NCI-H2029 (cell line): ENCODE data around the gene SETD3.

Experiments used
- DNase-seq: peaks from one replicate; lab custom pipeline; 2025; lab: John Stamatoyannopoulos, UW

SETD3 gene

GRCh38 chr14:99459481-99460100 lies 21.1 kb downstream of the SETD3 start:
- no peak for DNase-seq

- DNase-seq: no peak
Measured at GRCh38 chr14:99454246-99454645, 26.4 kb downstream of the SETD3 start.

- no peak for DNase-seq
Measured at GRCh38 chr14:99452968-99453367, 27.7 kb downstream of the SETD3 start.

GRCh38 chr14:99451234-99451633 lies 29.4 kb downstream of the SETD3 start:
- no peak for DNase-seq

GRCh38 chr14:99450266-99450665 lies 30.4 kb downstream of the SETD3 start:
- no peak for DNase-seq

GRCh38 chr14:99447739-99448138 lies 32.9 kb downstream of the SETD3 start:
- no peak for DNase-seq

- DNase-seq: no peak
Measured at GRCh38 chr14:99445931-99446330, 34.7 kb downstream of the SETD3 start.

GRCh38 chr14:99441918-99442317 lies 38.7 kb downstream of the SETD3 start:
- no peak for DNase-seq

GRCh38 chr14:99441157-99441870 lies 39.3 kb downstream of the SETD3 start:
- no peak for DNase-seq

- no peak for DNase-seq
Measured at GRCh38 chr14:99440278-99440677, 40.4 kb downstream of the SETD3 start.

- no peak for DNase-seq
Measured at GRCh38 chr14:99437706-99438105, 43.0 kb downstream of the SETD3 start.

- DNase-seq: no peak
Measured at GRCh38 chr14:99436247-99437180, 44.1 kb downstream of the SETD3 start.

- no peak for DNase-seq
Measured at GRCh38 chr14:99435327-99435726, 45.3 kb downstream of the SETD3 start.

- no peak for DNase-seq
Measured at GRCh38 chr14:99432485-99432884, 48.2 kb downstream of the SETD3 start.

- no peak for DNase-seq
Measured at GRCh38 chr14:99431986-99432385, 48.7 kb downstream of the SETD3 start.

GRCh38 chr14:99430491-99430890 lies 50.2 kb downstream of the SETD3 start:
- peak; percentile 44 for DNase-seq

GRCh38 chr14:99427632-99428300 lies 52.9 kb downstream of the SETD3 start:
- no peak for DNase-seq

GRCh38 chr14:99426813-99427346 lies 53.8 kb downstream of the SETD3 start:
- no peak for DNase-seq

GRCh38 chr14:99426265-99426664 lies 54.4 kb downstream of the SETD3 start:
- DNase-seq: no peak

GRCh38 chr14:99425272-99425681 lies 55.4 kb downstream of the SETD3 start:
- DNase-seq: peak; percentile 47

GRCh38 chr14:99424306-99424877 lies 56.3 kb downstream of the SETD3 start:
- no peak for DNase-seq

- no peak for DNase-seq
Measured at GRCh38 chr14:99423434-99423833, 57.2 kb downstream of the SETD3 start.
